ENCODE data around the gene ATXN7L3.

The ATXN7L3 gene

DNA sequence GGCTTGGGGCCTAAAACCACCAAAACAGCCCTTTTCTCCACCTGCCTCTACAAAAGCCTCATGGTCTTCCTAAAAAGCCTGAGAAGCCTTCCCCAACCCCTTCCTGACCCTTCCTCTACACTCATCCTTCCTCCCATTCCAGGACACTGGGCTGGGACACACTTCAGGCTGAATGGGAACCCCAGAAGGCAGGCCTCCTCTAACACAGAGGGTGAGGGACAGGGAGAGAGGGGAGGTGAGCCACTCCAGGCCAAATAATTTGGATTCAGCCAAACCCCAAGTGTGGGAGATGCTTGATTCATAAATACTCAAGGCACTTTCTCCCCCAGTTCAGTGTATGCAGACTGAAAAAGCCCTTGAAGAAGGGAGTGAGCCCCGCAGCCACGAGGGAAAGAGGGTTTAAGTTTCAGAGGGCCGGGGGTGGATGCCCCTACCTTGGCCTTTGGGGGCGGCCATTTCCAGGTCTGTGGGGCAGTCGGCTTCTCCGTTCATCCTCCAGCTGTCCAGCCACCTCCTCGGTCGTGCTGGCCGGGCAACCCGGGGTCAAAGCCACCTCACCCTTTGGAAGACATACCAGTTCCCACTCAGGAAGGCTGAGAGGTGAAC lies 18.2 kb upstream of the ATXN7L3 start:
- DNase-seq = no peak

DNA sequence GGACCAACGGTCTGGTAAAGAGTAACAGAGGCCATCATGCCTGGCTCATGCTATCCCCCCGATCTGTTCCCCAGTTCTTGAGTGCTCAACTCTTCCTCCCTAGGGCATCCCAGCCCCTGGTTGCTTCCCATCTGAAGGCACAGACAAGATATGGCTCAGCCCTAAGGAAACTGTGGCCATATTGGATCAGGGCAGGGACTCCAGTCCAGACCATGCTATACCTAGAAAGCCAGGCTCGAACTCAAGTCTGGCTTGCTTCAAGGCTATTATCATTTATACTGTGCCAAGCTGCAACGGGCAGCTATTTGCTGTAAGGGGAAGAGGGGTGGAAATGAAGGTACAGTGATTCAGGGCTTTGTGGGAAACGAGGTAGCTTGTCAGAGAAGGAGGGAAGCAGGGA lies 17.0 kb upstream of the ATXN7L3 start:
- DNase-seq = no peak

DNA sequence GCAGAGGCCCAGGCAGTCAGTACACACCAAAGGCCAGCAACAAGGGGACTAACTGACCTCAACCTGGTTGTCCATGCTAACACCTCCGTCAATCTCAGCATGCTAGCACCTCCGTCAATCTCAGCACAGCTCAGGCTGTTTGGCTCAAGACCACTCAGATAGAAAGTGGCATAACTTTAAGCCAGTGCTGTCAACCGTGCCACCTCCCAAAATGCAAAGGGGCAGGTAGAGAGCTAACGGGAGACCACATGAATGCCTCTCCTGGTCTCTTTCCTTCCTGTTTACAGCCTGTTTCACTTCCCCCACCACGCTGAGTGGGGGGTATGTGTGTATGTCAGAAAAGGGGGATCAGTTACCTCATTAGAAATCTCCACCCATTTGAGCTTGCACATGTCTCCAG lies 16.5 kb upstream of the ATXN7L3 start:
- DNase-seq = no peak

DNA sequence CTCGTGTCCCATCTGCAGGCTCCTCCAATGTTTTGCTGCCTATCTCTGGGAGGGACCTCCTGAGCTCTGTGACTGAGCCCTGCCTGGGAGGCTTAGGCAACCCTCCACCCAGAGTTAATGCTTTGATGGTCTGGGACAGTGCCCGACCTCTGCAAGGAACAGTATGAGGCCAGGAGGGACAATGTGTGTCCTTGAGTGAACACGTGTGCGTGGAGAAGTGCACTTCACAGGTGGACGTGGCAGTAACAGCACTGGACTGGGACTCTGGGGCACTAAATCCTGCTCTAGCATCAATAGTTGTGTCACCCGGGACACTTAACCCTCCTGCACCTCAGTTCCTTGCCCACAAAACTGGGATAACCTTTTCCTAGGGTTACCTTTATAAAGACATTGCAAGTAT lies 15.2 kb upstream of the ATXN7L3 start:
- no peak for DNase-seq

DNA sequence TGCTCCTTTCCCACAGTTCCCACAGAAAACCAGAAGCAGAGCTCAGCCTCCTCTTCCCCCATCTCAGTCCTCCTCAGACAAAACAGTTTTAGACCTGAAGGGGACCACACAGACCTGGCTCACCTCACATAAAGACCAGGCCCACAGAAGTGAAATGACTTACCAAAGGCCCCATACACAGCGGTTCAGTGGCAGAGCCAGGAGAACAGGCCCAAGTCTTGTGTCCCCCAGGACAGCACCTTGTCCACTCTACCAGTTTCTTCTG lies 14.5 kb upstream of the ATXN7L3 start:
- no peak for DNase-seq

DNA sequence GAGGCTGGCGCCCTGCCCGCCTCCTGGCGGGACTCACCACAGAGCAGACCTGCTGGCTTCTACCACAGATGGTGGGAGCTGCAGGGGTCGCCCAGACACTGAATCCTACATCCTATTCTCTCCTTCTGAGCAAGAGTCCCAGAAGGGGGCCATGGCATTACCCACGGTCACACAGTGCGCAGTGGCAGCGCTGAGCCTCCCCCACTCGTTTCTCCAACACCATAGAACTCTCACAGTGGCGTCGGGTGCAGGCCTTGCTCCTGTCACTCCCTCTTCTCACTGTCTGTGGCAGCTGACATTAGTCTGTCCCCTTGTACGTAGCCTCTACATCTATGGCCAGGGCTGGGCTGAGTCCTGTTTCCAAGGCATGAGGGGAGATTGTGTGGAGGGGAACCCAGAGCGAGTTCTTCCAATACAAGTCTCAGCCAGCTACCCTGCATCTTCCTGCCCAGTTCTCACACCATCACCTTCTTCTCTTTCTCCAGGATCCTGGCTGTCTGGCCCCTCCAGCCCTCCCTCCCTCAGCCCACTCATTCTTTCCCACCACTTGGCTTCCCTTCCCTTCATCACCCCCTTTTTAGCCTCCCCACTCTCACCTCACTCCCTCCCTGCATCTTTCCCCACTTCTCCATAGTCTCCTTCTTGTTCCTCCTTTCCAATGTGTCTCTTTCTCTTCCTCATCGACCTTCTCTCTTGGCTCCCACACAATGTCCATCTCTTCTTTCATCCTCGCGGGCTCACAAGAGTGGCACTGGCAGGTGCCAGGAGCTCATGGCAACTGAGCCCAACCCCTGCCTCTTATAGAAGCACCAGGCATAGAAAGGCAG lies 13.9 kb upstream of the ATXN7L3 start:
- no peak for DNase-seq

DNA sequence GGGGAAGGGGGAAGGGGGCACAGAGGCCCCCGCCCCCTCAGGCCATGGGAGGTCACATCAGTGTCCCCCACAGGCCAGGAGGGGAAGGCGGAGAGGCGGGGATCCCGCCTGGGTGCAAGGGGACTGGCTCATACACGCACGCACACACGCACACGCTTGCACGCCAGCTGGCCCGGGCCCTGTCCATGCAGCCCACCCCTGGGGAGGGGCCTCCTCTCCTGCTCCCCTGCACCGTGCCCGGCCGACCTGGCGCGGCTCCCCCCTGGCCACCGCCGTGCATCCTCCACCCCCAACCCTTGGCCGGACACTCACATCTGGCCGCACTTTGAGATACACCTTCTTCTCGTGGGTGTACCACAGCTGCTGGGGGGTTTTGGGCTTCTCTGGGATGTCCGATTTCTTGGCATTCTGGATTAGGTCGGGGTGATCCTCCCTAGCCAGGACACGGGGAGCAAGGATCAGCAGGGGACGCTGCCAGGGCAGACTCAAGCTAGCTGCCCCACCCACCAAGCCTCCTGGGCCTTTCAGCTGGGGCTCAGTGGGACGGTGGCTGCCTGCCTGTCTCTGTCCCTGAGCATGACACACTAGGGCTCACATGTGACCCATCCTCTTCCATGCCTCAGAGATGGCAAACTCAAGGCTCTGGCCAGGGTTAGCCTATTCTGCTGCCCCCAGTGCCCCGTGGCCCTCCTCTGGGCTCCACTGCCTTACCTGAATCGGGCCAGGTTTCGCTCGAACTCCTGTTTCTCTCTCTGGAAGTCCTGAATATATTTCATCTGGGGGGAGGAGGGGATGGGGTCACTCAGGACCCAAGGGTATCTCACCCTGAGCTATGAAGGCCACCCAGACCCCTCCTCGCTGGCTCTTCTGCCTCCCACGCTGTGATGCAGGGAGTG lies 13.1 kb upstream of the ATXN7L3 start:
- DNase-seq = no peak

DNA sequence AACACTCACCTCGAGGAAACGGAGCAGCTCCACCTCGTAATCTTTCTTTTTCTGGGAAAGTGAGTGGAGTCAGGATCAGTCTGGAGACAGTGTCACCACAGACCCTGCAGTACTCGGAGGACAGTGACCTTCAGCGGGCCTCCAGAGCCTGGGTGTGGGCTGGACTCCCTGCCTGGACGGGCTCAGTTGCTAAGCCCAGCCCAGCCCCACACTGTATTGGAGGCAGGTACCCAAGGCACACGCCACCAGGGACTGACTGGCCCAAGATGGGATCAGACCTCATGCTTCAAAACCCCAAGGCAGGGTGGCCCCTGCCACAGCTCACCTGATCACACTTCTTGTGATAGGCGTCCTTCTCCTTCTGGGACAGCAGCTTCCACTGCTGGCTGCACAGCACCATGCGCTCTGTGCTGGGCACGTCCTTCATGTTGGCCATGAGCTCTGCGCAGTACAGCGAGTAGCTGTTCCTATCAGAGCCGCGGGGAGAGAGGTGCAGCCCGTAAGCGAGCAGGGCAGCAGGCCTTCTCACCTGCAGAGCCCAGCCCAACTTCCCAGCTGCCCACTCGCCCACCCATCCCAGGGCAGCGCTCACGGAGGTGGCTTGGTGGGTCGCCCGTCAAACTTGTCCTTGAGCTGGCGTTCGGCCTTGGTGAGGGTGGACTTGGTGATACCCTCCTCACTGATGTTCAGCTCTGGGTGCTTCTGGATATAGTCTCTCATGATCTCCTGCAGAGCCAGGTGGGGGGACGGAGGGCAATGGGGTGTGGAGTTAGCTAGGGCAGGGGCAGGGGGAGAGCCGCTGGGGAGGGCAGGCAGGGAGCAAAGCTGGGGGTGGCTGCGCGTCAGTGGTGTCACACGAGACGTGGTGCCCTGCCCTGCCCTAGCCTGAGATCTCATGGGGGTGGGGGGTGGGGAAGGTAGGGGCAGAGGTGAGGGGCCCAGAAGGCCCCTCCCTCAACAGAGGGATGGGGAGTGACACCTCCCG lies 11.9 kb upstream of the ATXN7L3 start:
- no peak for DNase-seq

DNA sequence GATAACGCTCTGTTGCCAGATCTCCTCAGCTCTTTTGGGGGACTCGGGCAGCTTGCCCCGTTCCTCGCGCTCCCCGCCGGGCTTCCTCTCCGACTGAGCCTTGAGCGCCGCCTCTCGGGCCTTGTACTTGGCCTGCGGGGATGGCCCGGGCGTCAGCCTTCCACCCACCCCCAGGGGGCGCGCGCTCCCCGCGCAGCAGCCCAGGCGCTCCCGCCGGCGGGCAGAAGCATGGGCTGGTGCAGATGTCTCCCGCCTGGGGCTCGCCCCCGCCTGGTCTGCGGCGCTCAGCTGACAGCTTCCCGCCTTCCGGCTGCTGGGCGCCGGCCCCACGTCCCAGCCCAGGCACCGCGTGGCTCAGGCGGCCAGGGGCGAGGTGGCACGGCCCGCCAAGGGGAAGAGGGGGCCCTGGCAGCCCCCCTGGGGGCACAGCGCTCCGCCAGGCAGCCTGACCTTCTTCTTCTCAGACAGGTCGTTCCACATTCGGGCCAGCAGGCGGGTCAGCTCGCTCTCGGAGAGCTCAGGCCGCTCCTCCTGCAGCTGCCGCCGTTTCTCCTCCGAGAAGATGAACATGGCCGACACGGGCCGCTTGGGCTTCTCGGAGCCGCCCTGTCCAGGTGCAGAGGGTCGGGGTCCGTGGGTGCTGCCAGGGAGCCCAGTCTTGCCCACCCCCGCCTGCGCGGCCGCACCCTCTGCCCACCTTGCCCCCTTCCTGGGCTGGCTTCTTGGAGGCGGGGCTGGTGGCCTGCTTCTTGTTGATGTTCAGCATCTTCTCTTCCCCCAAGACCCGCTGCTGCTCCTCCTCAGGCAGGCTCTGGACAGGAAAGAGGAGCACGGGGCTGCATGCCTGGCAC lies 10.9 kb upstream of the ATXN7L3 start:
- DNase-seq = peak; percentile 88

DNA sequence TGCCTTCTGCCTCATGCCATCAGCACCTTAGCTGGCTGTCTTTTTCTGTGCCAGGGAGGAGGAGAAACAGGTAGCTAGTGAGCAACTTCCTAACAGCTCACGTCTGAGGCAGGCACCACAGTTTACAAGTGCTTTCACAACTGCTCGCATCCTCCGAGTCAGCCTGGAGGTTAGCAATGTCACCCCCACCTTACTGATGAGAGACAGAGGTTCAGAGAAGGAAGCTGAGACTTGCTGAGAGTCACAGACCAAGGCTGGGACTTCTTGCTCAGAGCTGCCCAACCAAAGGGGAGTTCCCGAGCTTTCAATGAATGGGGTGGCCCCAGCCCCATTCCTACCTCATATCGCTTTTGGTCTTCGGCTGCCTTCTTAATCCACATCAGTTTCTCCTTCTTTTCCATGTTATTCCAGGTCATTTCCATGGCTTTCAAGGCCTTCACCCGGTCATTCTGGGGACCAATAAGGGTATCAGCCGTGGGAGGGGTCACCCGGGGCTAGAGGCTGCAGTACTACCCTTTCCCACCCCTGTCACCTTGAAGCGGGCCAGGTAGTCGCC lies 10.2 kb upstream of the ATXN7L3 start:
- DNase-seq = no peak

DNA sequence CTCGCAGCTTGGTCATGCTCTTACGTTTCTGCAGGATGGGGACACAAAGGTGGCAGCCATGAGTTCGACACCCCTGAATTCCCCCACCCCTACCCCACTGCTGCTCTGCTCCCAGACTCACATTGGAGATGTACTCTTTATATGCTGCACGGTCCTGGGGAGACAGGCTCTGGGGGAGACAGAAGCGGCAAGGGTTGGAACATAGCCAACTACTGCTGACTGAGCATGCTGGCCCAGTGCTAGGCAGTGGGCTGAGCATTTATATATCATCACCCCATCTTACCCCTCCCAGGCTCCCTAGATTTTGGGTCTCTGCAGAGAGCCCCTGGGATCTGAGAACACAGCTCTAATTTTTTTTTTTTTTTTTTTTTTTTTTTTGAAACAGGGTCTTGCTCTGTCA lies 8.1 kb upstream of the ATXN7L3 start:
- DNase-seq = no peak

DNA sequence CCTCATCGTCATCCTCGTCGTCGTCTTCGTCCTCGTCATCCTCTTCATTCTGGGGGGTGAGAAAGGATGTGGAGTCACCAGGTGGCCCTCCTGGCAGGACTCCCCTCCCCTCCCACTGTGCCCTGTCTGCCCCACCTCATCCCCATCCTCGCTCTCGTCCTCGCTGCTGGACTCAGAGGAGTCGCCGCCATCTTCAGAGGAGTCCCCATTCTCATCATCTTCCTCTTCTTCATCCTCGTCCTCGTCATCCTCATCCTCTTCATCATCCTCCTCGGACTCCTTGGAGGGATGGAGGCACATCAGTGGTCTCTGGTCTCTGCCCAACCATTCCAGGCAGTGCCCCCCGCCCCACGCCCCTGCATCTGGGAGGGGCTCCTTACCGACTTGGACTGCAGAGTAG lies 7.6 kb upstream of the ATXN7L3 start:
- DNase-seq = no peak

DNA sequence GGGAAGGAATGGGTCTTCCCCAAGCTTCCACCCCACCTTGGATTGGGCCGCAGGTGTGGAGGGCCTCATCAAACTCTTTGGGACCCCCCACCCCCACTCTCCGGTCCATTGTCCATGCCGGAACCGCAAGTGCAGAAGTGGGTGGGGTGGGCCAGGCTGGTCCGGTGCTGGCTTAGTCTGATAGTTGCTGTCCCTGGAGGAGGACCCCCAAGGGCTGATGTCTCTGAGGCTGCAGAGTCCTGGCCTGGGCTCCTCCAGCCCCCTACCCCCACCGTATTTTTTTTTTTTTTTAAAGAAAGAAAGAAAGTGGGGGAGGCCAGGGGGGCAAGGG lies 7.1 kb upstream of the ATXN7L3 start:
- no peak for DNase-seq

DNA sequence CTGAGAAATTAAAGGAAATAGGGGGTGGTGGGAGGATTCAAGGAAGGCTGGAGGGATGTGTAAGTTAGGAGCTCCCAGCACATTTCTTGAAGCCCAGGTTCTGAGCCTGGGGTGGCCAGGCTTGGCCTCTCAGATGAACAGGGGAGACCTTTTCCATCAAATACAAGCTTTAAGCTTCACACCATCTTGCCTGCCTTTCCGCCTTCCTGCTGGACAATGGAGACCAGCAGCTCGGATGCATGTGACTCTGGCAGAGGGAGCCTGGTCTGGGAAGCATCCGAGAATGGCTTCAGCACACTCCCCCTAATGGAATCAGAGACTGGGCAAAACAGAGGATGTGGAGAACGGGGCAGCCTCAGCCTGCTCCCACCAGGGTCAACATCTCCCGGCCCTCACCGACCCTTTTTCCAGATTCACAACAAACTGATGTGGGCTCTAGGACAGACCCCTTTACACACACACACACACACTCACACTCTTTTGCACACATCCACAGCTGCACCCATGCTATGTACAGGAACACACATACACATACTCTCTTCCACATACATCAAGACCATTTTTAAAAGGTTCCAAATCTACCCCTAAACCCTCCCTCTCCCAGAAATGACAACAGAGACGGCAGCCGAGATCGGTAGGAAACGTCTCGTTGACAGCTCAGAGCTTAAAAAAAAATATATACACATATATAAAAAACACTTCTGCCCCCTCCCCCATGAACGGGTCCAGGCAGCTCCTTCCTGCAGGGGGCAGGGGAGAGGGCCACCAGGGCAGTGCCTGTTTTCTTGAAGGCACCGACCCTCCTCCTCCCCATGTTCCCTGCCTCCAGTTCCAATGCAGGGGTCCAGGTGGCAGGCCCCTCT lies 6.5 kb upstream of the ATXN7L3 start:
- no peak for DNase-seq

DNA sequence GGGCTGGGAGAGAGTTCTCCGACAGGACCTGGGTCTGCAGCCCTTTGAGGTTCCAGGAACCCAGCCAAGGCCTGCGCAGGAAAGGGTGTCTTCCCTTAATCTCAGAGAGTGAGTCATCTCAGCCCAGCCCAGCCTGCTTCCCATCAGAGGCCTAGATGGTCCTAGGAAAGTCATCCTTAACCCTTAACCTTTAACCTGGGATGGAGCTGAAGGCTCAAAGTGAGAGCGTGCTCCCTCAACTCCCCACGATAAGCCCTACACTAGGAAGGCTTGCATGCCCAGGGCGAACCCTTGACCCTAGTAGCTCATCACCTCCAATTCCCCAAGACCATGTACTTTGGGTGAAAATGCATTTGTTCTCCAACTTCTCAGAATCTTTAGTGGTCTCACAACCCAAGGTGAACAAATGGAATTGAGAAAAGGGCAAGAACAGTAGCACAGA lies 4.8 kb upstream of the ATXN7L3 start:
- DNase-seq = no peak

DNA sequence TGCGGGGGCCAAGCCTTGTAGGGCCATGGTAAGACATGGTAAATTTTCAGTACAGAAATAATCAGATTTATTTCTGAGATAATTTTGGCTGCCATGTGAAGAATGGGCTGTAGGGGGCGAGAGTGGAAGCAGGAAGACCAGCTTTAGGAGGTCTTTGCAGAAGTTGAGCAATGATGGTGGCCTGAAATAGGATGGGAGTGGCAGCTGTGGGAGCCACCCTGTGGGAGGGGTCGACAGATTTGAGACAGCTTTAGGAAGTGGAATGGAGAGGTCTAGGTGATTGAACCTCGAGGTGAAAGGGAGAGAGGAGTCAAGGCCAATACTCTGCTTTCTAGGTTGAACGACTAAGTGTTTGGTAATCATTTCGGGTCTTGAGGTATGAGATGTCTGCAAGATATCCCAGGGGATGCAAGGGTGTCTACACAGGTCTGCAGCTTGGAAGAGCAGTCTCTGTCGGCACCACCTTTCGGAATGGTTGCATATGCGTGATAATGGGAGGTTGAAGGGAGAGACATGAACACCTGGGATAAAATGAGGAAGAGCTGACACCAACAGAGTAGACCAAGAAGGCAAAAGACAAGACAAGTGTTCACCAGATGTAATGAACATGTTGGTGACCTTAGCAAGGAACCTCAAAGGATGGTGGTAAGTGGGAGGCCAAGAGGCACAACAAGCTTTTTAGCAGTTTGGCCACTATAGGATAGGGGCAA lies 4.2 kb upstream of the ATXN7L3 start:
- DNase-seq = no peak

DNA sequence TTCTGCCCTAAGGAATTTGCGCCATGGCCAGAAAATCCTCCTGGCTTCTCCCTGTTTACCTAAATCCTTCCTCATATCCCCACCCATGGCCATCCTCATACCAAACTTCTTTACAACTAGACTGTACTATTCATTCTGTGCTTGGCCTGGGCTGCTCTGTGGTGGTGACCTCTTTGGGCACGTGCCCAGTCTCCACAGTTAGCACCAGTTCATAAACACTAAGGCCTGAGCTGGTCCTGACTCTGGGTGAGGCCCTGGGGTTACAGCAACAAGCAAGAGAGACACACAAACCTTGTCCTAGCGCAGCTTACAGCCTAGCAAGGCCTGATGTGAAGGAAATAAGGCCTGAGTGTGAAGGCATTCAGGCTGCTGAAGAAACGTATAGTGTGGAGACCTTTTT lies 3.1 kb upstream of the ATXN7L3 start:
- no peak for DNase-seq

DNA sequence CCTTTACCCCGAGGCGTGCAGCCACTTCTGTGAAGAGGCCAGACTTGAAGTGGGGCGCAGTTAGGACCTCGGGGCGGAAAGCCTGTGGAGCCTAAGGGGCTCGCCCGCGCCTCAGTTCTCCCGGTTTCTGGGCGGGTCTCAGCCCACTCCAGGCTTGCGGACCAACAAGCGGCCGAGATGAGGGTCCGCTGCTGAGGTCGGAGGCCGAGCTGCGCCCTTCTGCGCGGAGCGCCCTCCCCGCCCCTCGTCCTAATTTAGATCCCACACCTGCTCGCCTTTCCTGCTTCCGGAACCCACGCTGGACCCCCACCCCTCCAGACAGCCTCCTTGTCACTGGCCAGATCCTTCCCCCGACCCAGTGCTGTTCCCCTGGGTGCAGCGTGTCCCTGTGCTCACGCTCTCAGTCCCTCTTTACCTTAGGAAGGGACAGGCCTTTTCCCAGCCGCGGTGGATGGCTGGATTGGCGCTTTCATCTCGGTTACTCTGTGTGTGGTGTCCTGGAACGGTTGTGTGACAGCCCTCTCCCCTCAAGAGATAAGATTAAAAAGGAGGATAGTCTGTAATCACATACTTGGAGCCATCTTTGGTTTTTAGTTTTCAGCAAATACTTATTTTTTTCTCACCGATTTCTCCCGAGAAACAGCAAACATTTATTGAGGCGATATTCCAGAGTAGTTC lies 933 bp upstream of the ATXN7L3 start:
- no peak for DNase-seq
